Measurements from ENCODE around the gene NPDC1.

DNA sequence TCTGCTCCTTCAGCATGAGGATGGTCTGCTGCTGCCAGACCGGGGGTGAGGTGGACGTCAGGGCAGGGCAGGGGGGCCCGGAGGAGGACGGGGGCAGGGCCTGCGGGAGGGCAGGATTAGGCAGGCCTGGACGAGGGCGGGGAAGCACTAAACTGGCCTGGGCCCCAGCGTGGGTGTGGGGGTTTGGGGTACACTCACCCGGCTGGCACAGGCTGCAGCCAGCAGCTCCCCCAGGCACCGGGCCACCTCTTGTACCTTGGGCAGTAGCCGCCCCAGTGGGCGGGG lies 18.8 kb upstream of the NPDC1 start:
- no peak for TF ChIP-seq POLR2AphosphoS5 (IDR thresholded peaks at IDR 0.05; ENCODE audit: low read depth, low read length)
- no peak for TF ChIP-seq TAF1 (IDR thresholded peaks at IDR 0.05; ENCODE audit: borderline replicate concordance, insufficient read depth, low read length)
